GM12892 (cell line): ENCODE data around the gene TINAGL1.
A peak's percentile ranks its signal among the peaks of the same experiment; 100 is the strongest.

Experiments
- DNase-seq: peaks from one replicate; pipeline ENCODE4 v3.0.0; 2011; ENCODE audit not compliant: insufficient read length
- FAIRE-seq: peaks from 2 replicates; lab custom pipeline; 2011; peaks lifted over from hg19 to GRCh38; lab: Jason Lieb, UNC
- POLR2A ChIP-seq: IDR thresholded peaks from 2 replicates; pipeline ENCODE4 v1.6.1; 2011; ENCODE audit warnings: low read depth, low read length, control low read depth
- POLR2AphosphoS5 ChIP-seq: IDR thresholded peaks from 2 replicates; pipeline ENCODE4 v1.6.1; 2011; ENCODE audit warnings: low read depth, low read length, control low read depth
- TAF1 ChIP-seq: IDR thresholded peaks from 2 replicates; pipeline ENCODE4 v1.6.1; 2011; ENCODE audit warnings: low read depth, mild to moderate bottlenecking, control low read depth, low read length, borderline replicate concordance

The TINAGL1 gene

GRCh38 chr1:31587720-31588423 lies 11.6 kb downstream of the TINAGL1 start:
- DNase-seq (peak; percentile 68), FAIRE-seq (peak; percentile 71)
- TF ChIP-seq TAF1 (no peak), POLR2A (no peak), POLR2AphosphoS5 (no peak)

DNA sequence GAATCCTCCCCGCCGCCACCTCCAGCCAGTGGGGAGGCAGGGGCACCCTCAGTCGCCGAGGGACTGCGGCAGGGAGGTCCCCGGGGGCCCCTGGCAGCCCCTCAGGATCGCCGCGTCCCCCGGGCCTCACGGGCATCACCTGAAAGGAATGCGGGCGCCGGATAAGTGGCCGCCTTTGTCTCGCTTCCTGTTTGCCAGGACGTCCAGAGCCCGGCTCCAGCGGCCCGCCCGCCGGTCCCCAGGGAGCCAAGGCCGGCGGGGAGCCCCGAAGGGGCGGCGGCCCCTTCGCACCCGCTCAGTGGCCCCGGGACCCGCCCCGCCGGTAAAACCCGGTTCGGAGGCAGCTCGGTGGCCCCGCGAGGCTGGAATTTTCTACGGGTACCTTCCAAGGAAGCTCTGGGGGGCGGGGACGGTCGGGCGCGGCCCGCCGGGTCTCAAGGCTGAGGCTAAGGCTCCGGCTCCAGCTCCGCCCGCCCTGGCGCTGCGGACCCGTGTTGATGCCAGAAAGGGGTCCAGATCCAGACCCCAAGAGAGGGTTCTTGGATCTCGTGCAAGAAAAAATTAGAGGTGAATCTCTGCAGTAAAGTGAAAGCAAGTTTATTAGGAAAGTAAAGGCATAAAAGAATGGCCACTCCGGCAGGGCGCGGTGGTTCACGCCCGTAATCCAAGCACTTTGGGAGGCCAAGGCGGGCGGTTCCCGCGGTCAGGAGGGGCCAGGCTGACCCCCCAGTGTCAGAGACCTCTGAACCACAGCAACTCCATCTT lies 12.6 kb downstream of the TINAGL1 start:
- FAIRE-seq, result no peak
- DNase-seq, result no peak
- no peak for TF ChIP-seq POLR2AphosphoS5
- TF ChIP-seq POLR2A, result no peak
- TF ChIP-seq TAF1, result no peak

GRCh38 chr1:31591425-31592093 lies 15.2 kb downstream of the TINAGL1 start:
- TF ChIP-seq POLR2AphosphoS5 (no peak), POLR2A (no peak), TAF1 (no peak)
- FAIRE-seq, result no peak
- no peak for DNase-seq

DNA sequence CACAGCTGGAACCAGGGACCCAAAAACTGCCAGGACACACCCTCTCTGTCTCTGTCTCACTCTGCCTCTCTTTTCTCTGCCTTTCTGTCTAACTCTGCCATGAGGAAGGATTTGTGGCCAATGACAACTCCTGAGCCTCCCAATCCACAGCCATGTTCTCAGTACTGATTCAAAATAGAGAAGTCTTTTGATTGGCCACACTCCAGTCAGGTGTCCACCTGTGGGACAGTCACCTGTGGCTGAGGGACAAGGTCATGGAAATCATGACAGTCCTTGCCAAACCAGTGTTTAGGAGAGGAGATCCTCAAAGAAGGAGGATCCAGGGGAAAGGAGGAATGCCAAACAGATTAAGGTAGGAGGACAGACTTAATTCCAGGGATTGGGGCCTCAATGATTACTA lies 15.8 kb downstream of the TINAGL1 start:
- no peak for DNase-seq
- no peak for TF ChIP-seq POLR2AphosphoS5
- no peak for TF ChIP-seq TAF1
- no peak for TF ChIP-seq POLR2A
- FAIRE-seq, result no peak

- FAIRE-seq (no peak), DNase-seq (no peak)
- TF ChIP-seq TAF1, result no peak
- no peak for TF ChIP-seq POLR2AphosphoS5
- no peak for TF ChIP-seq POLR2A
Observed at GRCh38 chr1:31593136-31593665, 16.9 kb downstream of the TINAGL1 start.

GRCh38 chr1:31593770-31594632 lies 17.7 kb downstream of the TINAGL1 start:
- peak; percentile 59 for DNase-seq
- FAIRE-seq, result peak; percentile 92
- TF ChIP-seq POLR2A (no peak), TAF1 (no peak), POLR2AphosphoS5 (no peak)

- FAIRE-seq (peak; percentile 67), DNase-seq (no peak)
- TF ChIP-seq TAF1, result no peak
- TF ChIP-seq POLR2AphosphoS5, result no peak
- TF ChIP-seq POLR2A, result no peak
Observed at GRCh38 chr1:31595836-31596736, 19.8 kb downstream of the TINAGL1 start.

GRCh38 chr1:31596737-31597097 lies 20.4 kb downstream of the TINAGL1 start:
- TF ChIP-seq POLR2AphosphoS5, result no peak
- TF ChIP-seq POLR2A, result no peak
- TF ChIP-seq TAF1, result no peak
- FAIRE-seq (no peak), DNase-seq (no peak)

- no peak for TF ChIP-seq TAF1
- no peak for TF ChIP-seq POLR2AphosphoS5
- no peak for TF ChIP-seq POLR2A
- no peak for DNase-seq
- FAIRE-seq, result no peak
Observed at GRCh38 chr1:31598980-31599379, 22.7 kb downstream of the TINAGL1 start.

DNA sequence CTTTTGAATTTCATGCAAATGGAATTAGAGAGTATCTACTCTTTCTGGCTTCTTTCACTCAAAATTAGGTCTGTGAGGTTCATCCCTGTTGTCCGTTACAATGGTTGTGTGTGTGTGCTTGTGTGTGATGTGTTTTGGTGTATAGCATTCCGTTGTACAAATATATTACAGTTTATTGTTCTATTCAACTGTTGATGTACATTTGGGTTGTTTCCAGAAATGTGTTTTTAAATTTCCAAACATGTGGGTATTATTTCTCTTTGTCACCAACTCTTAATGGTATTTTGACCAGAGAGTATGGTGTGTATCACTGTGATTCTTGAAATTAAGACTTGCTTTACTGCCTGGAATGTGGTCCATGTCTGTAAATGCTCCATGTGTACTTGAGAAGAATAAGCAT lies 24.3 kb downstream of the TINAGL1 start:
- no peak for TF ChIP-seq TAF1
- no peak for TF ChIP-seq POLR2AphosphoS5
- no peak for TF ChIP-seq POLR2A
- DNase-seq (no peak), FAIRE-seq (peak; percentile 84)
